Nucleus accumbens (tissue), 56 donors: Measurements from ENCODE around the gene HLA-B.
A peak's percentile ranks its signal among the peaks of the same experiment; 100 is the strongest.
"Not testable (repeated sequence)": the region's sequence is repeated elsewhere in the genome, so short reads cannot be mapped to it uniquely, and the experiment has no call there.

Experiments used
- DNase-seq, 56 donors: peaks; one replicate each; lab custom pipeline; 2025; lab: John Stamatoyannopoulos, UW

HLA-B gene

DNA sequence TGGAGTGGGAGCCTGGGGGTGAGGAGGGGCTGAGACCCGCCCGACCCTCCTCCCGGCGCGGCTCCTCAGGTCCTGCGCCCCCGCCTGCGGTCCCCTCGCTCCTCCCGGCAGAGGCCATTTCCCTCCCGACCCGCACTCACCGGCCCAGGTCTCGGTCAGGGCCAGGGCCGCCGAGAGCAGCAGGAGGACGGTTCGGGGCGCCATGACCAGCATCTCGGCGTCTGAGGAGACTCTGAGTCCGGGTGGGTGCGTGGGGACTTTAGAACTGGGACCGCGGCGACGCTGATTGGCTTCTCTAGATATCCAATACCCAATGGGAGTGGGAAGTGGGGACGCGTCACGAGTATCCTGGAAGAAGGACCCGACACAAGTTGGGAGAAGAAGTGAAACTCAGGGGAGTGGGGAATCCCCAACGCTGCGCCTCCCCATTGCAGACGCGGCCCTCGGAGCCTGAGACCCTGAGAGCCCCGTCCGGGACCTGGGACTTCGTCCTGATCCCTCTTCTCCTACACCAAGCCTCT is at the start of gene HLA-B:
TSS of gene HLA-B (minus strand) at position 234 of the 521 bp plus-strand sequence. CDS start at position 213, 21 bp downstream.
- peak in 49 of 56 donors; percentile 7 to 84 (median 54) for DNase-seq

GRCh38 chr6:31405996-31406395 is 49.0 kb upstream of the HLA-B start:
- no peak for DNase-seq

DNA sequence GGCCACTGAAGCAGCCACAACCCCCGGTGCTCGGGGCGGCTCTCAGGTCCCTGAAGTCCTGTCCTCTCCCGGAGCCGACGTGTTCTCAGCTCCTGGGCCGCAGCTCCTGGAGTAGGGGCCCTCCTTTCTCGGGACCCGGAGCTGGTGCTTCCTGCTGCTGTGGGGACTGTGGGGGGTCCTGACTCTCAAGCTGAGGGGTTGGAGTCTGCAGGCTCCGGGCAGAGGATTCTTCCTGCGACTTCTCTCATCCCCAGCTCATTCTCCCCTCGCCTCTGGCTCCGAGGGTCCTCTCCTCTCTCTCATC is 47.0 kb upstream of the HLA-B start:
- not testable (repeated sequence) for DNase-seq

- peak in 51 of 56 donors; percentile 8 to 87 (median 48) for DNase-seq
Observed at GRCh38 chr6:31403283-31404060, 46.5 kb upstream of the HLA-B start, which contains the start of gene MICA. Gene MICA (plus strand): TSS chr6:31403595. CDS start chr6:31403633, 38 bp downstream.

DNA sequence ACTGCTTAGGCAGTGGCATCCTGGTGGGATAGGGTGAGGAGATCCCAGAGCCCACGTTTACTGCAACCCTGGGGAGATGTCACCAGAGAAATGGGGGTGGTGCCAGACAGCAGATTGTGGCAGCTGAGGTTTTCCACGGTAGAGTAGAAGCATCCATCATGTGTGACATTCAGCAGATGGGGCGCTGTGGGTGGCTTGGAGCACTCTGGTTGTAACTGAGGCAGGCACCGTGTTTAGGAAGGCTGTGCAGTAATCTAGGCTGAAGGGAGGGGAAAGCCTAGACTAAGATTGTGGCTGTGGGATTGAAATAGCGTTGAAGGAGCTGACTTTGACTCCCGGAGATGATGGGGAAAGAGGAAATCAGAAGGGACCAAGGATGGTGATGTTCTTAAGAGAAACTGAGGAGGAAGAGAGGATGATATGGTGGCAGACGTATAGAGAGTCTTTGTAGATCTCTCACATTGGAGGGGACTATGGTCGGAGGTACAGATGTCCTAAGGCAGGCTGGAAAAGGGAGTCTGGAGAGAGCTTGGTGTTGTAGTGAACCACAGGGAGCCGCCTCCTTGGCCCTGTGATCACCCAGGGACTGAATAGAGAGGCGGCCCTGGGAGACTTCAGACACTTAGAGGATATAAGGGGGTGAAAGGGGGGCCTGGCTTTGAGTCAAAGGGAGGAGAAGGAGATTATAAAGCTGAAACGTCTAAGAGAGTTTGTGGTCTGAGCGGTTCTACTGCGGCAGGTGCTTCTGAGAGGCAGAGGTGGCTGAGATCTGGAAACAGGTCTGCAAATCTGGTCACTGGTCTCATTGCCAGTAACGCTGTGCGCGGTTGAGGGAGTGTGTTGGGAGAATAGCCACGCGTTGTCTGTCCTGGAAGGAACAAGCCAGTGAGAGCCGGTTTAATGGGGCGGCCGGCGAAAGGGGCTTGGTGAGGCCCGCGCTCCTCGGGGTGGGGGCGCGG is 45.6 kb upstream of the HLA-B start:
- peak in 2 of 56 donors; percentile 31 to 35 for DNase-seq

DNA sequence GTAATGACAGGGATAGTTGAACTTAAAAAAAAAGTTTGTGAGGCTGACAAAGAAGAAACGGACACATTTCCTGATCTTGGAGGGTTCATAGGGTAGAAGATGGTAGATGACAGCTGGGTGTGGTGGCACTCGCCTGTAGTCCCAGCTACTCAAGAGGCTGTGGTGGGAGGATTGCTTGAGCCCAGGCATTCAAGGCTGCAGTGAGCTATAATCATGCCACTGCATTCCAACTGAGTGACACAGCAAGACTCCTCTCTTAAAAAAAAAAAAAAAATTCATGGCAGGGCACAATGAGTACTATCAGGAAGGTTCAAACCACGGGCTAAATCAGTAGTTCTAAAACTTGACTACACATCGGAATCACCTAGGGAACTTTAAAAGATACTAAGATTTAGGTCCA is 44.4 kb upstream of the HLA-B start:
- no peak for DNase-seq

DNA sequence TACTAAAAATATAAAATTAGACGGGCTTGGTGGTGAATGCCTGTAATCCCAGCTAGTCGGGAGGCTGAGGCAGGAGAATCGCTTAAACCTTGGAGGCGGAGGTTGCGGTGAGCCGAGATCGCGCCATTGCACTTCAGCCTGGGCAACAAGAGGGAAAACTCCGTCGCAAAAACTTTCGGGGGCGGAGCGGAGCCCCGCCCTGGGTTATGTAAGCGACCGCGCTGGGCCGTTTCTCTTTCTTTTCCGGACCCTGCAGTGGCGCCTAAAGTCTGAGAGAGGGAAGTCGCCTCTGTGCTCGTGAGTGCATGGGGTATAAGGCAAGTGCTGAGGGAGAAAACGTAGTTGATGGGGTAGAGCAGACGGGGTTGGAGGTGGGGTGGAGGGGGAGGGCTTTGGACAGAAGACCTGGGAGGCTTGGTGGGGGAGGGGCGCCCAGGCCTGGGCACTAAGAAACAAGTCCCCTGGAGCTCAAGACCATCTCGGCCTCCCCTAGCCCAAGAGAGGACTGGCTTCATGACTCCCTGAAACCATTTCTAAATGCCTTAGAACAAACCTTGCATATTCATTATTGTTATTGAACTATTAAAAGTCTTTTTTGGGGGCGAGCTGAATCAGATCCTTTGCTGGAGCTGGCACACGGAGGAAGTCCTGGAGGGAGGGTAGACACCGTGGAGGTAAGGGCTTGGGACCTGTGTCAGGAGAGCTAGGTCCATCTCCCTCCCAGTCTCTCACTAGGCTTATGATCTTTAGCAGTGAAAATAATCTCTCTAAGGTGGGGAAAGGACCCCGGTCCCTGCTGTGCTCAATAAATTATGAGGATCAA is 43.7 kb upstream of the HLA-B start:
- peak in 38 of 56 donors; percentile 3 to 70 (median 26) for DNase-seq

GRCh38 chr6:31399589-31400466 is 42.8 kb upstream of the HLA-B start:
- peak in 52 of 56 donors; percentile 4 to 87 (median 66) for DNase-seq

- DNase-seq = no peak
Observed at GRCh38 chr6:31397901-31398525, 41.0 kb upstream of the HLA-B start.

- not testable (repeated sequence) for DNase-seq
Observed at GRCh38 chr6:31397153-31397499, 40.1 kb upstream of the HLA-B start.

DNA sequence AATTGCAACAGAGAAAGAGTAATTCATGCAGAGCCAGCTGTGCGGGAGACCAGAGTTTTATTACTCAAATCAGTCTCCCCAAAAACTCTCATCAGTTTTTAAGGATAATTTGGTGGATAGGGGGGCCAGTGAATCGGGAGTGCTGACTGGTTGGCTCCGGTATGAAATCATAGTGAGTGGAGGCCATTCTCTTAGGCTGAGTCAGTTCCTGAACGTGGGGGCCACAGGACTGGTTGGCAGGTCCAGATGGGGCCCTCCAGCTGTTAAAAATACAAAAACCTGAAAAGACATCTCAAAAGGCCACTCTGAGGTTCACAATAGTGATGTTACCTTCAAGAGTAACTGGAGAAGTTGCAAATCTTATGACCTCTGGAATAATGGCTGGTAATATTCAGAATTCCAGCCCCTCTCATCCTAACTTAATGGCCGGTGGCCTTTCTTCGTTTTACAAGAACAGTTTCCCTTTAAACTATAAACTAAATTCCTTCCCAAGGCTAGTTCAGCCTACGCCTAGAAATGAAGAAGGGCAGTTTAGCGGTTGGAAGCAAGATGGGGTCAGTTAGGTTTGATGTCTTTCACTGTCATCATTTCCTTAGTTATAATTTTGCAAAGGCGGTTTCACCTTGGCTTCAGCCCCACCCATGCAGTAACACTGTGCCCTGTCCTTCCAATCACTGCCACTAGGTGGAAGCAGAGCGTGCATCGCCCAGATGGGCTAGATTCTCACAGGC is 39.6 kb upstream of the HLA-B start:
- DNase-seq = peak in 50 of 56 donors; percentile 5 to 90 (median 56)

DNA sequence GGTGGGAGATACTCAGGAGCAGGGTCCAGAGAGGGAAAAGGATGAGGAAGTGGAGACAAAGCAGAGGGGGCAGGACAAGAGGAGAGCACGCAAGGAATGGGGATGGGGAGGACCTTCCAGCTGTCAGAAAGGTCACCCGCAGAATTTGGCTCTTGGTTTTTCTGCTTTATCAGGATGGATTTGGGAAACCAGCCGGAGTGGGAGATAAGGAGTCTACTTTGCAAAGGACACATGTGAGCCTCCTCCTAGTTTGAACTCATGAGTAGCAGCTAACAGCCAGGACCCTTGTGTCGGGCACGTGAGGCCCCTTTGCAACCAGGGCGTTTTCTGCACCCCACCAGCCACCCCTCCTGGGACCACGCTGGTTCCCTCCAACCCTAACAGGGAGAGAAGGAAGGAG is 38.9 kb upstream of the HLA-B start:
- DNase-seq = no peak

DNA sequence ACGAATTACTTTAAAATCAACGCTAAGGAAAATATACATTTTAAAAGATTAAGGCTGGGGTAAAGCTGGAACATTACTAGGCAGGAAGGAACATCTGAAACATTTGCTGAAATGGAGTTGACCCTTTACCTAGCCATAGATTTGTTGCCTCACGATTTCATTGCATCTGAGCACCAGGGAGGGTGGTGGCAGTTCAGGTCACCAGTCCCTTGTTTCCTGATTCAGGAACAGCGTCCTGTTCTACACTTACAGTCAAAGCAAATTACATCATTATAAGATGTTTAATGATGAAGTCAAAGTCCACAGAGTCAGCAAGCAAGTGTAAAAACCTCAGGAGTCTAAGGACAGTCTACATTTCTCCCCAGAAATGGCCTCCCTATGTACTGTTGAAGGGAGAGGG is 37.4 kb upstream of the HLA-B start:
- DNase-seq = no peak

DNA sequence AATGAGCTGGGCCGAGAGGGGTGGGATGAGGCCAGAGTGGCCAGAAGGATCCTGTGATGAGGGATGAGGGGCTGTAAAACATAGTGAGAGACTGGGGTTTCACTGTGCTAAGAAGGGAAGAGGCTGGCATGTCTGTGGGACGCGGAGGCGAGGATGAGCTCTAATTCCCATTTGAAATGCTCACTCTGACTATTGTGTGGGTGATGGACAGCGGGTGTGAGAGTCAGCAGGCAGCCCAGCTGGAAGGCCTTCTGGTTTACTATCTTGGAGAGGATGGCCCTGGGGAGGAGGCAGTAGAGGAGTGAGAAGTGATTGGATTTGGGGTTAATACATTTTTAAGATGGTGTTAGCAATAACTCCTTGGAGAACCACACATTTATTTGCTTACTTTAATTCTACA is 37.0 kb upstream of the HLA-B start:
- DNase-seq = no peak

DNA sequence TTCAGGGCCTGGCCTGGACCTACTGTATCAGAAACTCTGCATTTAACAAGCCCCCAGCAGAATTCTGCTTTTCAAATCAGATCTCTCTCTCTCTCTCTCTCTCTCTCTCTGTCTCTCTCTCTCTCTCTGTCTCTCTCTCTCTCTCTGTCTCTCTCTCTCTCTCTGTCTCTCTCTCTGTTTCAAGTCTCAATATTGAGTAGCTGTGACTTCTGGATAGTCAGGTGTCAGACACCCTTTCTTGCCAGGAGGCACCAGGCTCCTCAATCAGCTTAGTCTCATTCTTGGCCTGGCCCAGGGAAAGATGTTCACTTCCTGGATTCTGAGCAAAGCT is 32.8 kb upstream of the HLA-B start:
- DNase-seq = not testable (repeated sequence)

DNA sequence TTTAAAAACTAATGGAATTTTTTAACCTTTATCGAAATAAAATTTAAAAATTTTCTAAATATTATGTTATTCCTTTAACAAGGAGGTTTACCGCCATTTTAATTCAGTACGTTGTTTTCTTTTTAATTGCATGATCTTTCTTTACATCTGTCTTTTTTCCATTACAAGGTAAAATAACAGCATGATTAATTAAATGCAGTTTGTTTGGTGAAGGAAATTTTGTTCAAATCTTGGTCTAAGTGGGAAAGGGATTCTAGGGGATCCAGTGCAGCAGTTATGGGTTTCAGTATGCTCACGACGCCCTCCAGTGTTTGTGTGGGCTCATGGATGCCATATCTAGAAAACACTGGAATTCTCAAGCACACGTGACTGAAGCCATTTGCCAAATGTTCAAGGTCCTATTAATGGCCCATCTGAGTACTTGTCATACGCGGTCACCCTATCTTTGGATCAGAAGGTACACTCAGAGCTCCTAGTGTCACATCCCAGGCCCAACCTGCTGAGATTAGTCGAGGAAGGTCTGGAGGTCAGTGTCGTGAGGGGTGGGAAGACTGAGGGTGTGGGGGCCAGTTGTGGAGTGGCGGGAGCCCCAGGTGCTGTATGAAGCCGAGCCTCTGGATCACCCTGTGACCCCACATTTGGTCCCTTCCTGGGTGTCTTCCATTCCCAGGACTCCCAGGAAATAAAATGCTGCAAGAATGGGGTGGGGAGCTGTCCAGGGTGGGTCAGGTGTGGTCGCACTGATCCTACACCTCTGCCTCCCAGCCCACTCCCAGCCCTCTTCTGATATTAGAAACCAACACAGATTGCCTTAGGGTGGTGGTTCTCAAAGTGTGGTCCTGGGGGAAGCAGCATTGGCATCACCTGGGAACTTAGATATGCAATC is 32.2 kb upstream of the HLA-B start:
- DNase-seq = not testable (repeated sequence)

- no peak for DNase-seq
Observed at GRCh38 chr6:31386977-31387376, 30.0 kb upstream of the HLA-B start.
